RKO (cell line): ENCODE results near the gene WAS.

Source experiments
- DNase-seq: peaks from one replicate; pipeline ENCODE4 v3.0.0-alpha.2; 2016; ENCODE audit warnings: low spot score

WAS gene

DNA sequence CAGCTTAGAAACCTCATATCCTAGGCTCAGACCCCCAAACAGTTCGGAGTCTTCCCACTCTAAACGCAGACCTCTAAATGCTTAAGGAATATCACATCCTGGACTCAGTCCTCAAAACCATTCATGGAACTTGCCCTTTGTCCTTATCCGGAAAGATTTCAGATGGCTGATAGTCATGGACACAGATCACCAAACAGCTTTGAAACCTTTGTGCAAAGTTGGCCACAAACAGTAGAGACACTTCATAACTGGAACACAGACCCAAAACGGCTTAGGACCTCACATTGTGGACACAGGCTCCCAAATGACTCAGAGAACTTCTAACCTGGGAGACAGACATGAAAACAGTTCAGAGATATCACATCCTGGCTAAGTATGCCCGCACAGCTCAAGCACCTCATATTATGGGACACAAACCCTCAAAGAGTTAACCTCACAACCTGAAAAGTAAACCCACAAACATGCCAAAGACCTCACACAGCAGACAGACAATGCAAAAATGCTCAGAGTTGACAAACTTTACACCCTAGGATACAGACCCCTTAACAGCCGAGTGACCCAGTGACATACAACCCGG, 28.4 kb downstream of the WAS start:
- DNase-seq, result no peak

DNA sequence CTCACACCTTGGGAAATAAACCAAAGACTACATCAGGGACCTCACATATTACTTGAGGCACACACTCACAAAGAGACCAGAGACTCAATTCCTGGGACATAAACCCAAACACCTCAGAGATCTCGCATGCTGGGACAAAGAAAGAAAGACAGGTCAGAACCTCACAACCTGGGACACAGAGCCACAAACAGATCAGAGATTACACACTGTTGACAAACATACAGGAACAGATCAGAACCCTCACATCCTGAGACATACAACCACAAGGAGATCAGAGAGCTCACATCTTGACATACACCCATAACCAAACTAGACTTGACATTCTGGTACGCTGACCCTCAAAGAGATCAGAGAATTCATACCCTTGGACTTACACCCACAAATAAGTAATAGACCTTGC, 30.2 kb downstream of the WAS start:
- no peak for DNase-seq

GRCh38 chrX:48714573-48714972, 31.0 kb downstream of the WAS start:
- no peak for DNase-seq

GRCh38 chrX:48715072-48715471, 31.5 kb downstream of the WAS start:
- DNase-seq, result peak; percentile 53

GRCh38 chrX:48715876-48716502, 32.4 kb downstream of the WAS start:
- no peak for DNase-seq

DNA sequence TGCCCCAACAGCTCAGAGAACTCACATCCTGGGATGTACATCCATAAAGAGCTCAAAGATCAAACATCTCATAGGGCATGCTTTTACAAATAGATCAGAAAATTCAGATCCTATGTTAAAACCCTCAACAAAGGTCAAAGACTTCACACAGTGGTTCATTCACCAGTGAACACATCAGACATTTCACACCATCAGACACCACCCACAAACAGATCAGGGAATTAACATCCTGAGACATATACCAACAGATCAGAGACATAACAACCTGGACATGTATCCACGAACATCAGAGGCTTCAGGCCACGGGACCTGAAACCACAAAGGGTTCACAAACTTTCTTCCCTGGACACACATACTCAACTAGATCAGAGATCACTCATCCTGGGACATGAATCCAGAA, 36.4 kb downstream of the WAS start:
- no peak for DNase-seq

DNA sequence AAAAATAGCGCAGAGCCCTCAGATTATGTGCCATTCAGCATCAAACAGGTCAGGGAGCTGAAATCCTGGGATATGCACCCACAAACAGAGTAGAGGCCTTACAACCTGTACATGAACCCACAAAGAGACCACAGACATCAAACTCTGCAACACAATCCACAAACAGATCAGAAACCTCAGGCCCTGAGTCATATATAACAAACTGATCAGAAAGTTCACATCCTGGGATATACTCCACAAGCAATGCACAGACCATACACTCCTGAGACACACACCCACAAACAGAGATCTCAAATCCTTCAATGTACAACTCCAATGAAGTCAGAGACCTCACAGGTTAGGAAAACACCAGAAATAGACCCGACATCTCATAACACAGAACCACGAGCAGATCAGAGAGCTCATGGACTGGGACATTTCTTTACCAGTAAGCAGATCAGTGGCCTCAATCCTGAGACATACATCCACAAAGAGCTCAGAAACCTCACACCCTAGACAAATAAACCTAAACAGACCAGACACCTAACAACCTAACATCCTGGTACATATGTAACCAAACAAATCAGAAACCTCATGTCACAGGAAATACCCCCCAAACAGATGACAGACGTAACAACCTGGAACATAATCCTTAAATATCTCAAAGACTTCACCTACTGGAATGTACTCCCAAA, 37.1 kb downstream of the WAS start:
- no peak for DNase-seq

DNA sequence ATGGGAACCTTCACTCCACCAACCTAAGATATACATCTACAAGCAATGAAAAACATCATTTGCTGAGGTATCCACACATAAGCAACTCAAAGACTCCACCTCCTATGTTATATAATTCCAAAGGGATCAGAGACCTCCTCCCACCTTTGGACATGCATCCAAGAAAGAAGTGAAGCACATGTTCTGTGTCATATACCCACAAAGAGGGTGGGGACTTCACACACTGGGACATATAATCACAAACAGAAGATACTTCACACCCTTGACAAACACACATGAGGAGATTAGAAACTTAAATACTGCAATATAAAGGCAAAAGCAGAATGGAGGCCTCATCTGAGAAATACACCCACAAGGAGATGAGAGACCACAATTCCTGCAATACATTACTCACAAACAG, 38.3 kb downstream of the WAS start:
- no peak for DNase-seq

DNA sequence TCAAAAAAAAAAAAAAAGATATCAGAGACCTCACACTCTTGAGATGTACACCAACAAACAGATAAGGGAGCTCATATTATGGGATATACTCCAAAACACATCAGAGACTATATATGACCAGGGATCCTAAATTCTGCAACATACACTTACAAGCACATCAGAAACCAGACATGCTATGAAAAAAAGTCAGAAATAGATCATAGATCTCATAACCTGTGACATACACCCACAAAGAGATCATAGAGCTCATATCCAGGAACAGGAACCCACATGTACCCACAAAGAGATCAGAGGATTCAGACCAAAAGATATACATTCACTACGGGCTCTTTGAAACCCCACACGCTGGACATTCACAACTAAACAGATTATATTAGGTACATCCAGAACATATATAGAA, 43.0 kb downstream of the WAS start:
- no peak for DNase-seq

DNA sequence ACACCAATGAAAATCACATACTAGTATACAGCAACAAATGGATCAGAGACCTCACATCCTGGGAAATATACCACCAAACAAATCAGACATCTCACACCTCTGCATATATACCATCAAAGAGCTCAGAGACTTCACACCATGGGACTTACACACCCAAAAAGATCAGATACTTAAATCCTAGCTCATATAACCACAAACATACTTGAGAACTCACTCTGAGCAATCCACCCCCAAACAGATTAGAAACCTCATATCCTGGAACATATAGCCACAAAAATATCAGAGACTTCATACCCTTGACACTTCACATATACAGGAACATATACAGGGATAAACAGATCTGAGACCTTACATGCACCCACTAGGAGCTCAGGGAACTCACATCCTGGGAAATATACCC, 45.1 kb downstream of the WAS start:
- DNase-seq, result no peak

DNA sequence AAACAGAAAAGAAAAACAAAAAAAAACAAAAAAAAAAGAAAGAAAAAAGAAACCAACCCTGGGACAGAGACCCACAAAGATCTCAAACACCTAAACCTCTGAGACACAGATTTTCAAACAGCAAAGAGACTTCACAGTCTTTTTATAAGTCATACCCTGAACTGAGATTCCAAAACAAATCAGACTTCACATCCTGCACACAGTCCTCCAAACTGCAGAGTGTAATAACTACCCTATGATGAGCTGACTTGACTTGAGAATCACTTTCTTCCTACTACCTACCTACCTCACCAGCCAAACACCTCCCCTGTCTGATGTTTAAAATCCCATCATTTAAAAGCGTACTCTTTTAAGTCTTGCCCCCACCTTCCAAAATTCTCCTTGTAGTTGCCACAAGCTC, 52.7 kb downstream of the WAS start:
- DNase-seq, result no peak

DNA sequence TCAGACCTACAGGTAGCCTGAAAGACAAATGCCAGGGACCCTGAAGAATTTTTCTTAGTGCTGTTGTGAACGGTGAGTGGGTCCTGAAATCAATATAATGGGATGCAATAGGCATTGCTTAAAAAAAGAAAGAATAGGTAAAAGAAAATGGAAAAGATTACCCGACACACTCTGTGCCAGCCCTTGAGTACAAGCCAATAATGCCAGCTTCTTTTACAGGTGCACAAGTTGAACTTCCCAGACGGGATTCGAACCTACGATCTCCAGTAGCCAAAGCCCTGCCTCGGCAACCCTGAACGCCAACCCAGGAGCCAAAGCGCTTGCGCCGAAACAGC, 53.2 kb downstream of the WAS start:
- DNase-seq, result no peak

- DNase-seq, result peak; percentile 97
These were observed 53.8 kb downstream of the WAS start for GRCh38 chrX:48737213-48737938.

- no peak for DNase-seq
These were observed 54.3 kb downstream of the WAS start for GRCh38 chrX:48737940-48738339.
